Astrocyte of the cerebellum (primary cell): ENCODE data around the gene OR10AG1.

Experiments used
- DNase-seq: peaks from one replicate; pipeline ENCODE4 v3.0.0-alpha.2; 2011; ENCODE audit warnings: low read depth
- H3K4me3 ChIP-seq: 2 replicates; pipeline ENCODE4 v1.5.1; 2011; ENCODE audit warnings: mild to moderate bottlenecking, low read depth, low read length, moderate library complexity
- CTCF ChIP-seq: IDR thresholded peaks from 2 replicates; pipeline ENCODE4 v1.5.1; 2012; ENCODE audit warnings: low read length, low read depth, moderate library complexity, mild to moderate bottlenecking; ENCODE audit errors: missing control alignments
- in situ Hi-C: cut with HindIII; loops from 2 replicates; pipeline ENCODE4 v1.10.0; 2017; ENCODE audit warnings: low sequenced_read_pairs

OR10AG1 gene

DNA sequence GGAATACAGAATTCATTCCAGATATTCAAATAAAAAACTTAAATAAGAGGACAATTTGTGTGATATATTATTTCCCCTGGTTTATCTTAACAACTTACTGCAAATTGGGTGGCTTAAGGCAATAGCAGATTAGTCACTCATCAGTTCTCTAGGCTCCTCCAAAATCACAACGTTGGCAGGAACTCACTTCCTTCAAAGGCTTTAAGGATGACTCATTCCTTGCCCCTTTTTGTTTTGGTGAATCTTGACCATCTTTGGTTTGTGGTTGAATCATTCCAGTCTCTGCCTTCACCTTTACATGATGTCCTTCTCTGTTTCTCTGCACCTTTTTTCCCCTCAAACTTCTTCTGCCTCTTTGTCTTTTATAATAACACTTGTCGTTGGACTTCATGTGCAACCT is 3.4 kb downstream of the OR10AG1 start:
- in situ Hi-C loops, result no loop called here

GRCh38 chr11:55956521-55956920 is 13.2 kb downstream of the OR10AG1 start:
- no peak for DNase-seq
- TF ChIP-seq CTCF, result no peak
- in situ Hi-C loops, result no loop called here

More for the DNA sequence above, 3.4 kb downstream of the OR10AG1 start:
- DNase-seq, result no peak
- no peak overlapping the region for H3K4me3 ChIP-seq
- TF ChIP-seq CTCF, result no peak

DNA sequence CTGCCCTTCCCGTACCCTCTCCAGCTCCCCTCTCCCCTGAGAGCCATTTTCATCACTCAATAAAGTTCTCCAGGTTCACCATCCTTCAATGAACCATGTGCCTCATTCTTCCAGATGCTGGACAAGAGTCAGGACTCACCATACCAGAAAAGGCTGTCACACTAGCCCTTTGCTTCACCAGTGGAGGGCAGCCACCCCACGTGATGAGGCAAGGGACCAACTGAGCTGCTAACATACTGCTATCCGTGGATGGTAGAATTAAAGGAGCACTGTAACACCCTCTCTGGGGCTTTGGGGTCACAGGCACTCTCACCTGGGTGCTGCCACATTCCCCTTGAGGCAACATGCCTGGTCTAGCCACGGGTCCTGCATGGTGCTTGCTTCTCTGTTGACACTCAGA is 20.4 kb downstream of the OR10AG1 start:
- H3K4me3 ChIP-seq, result no peak overlapping the region
- TF ChIP-seq CTCF, result no peak
- DNase-seq, result no peak
- in situ Hi-C loops, result no loop called here

More at GRCh38 chr11:55956521-55956920, 13.2 kb downstream of the OR10AG1 start:
- no peak overlapping the region for H3K4me3 ChIP-seq

- no peak for TF ChIP-seq CTCF
- H3K4me3 ChIP-seq, result no peak overlapping the region
- in situ Hi-C loops, result no loop called here
- no peak for DNase-seq
These were observed 26.9 kb downstream of the OR10AG1 start for GRCh38 chr11:55942785-55943392.

GRCh38 chr11:55936300-55936699 is 33.4 kb downstream of the OR10AG1 start, which contains the start of gene OR5I1:
TSS of gene OR5I1 (minus strand) at chr11:55936400. CDS start at chr11:55936400, 0 bp downstream.
- DNase-seq, result no peak
- TF ChIP-seq CTCF, result no peak
- no peak within 1 kb of the TSS for H3K4me3 ChIP-seq
- in situ Hi-C loops, result no loop called here

GRCh38 chr11:55920537-55920936 is 49.2 kb downstream of the OR10AG1 start:
- in situ Hi-C loops, result no loop called here
- no peak overlapping the region for H3K4me3 ChIP-seq
- no peak for DNase-seq
- TF ChIP-seq CTCF, result no peak
